HG02763 (cell line): ENCODE data around the gene DNAJB13.

Experiments
- ATAC-seq: cut with Tn5 transposase; IDR thresholded peaks from one replicate; pipeline ENCODE4 v1.9.1; 2021; ENCODE audit warnings: mild to moderate bottlenecking, moderate library complexity; ENCODE audit not compliant: unreplicated experiment

The DNAJB13 gene

DNA sequence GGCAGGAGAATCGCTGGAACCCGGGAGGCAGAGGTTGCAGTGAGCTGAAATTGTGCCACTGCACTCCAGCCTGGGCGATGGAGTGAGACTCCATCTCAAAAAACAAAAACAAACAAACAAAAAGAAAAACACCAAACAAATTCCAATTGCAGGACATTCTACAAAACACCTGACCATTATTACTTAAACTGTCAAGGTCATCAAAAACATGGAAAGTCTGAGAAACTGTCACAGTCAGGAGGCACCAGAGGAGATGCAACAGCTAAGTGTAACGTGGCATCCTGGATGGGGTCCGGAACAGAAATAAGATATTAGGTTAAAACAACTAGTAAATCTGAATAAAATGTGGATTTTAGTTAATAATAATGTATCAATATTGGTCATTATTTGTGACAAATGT, 914 bp upstream of the DNAJB13 start:
- no peak for ATAC-seq

DNA sequence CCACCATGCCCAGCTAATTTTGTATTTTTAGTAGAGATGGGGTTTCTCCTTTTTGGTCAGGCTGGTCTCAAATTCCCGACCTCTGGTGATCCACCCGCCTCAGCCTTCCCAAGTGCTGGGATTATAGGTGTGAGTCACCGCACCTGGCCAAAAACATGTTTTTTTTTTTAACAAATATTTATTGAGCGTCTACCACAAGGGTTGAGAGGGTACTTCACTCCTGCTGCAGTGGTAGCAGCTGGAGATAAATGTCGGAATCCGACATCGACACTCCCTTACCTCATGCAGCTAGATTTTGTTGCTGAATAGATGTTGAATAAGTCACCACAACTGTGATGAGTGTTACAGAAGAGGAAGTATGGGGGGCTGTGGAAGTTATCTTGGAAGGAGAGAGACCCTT, 971 bp downstream of the DNAJB13 start:
- ATAC-seq = no peak

DNA sequence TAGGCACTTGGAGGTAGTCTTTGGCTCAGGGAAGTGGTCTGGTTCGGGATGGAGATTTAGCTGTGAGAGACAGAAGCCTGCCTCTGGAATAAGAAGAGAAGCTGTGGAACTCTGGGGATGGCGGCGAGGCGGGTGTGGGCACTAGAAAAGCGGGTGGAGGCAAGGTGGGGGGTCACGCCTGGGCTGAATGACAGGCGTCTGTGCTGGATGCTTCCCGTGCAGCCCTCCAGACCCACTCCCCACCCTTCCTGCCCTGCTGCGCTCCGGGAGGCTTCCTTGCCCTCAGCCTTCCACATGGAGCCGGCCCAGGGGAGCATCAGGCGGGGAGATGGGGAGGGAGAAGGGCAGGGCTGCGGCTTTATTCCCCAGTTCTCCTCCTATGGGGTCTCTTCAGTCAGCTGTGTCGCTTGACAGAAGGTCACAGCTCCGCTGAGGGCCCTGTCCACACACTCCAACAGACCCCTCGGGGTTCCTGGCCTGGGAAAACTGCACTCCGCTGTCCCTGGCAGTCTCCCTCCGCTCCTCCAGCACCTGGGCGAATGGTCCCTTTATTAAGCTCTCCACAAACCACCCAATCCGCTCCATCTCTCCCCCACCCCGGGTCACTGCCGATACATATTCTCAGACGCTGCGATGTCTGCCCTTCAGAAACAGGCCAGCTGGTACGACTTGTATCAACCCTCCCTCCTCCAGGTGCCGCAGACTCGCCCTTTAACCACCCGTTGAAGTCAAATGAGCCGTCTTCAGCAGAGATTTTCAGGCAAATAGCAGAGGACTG, 6.2 kb downstream of the DNAJB13 start:
- no peak for ATAC-seq

DNA sequence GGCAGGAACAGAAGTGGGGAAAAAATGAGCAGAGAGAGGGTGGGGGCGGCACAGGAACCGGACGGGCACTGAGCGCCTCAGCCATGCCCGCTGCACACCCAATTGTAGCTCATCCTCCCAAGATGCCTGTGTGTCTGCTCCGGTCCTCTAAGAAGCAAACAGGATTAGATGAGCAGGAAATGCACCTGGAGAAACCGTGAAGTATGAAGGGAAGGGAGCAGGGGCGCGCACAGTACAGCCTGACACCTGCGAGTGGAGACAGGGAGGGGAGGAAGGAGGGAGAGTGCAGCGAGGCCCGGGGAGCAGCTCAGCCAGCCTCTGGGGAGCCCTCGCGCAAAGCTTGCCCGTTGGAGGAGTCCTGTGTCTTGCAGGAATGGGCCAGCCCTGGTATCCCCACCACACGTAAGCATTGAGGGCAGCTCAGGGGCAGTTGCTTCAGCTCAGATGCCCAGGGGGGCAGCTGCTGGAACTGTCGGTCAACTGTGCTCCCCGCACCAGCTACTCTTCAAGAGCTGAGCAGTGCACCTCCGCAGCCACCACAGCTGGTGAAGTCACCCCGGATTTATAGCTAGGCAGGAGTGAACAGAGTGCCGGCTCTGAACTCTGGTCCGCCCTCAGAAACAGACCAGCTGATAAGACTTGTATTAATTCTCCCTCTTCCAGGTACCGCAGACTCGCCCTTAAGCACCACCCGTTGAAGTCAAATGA, 7.0 kb downstream of the DNAJB13 start:
- ATAC-seq = no peak

DNA sequence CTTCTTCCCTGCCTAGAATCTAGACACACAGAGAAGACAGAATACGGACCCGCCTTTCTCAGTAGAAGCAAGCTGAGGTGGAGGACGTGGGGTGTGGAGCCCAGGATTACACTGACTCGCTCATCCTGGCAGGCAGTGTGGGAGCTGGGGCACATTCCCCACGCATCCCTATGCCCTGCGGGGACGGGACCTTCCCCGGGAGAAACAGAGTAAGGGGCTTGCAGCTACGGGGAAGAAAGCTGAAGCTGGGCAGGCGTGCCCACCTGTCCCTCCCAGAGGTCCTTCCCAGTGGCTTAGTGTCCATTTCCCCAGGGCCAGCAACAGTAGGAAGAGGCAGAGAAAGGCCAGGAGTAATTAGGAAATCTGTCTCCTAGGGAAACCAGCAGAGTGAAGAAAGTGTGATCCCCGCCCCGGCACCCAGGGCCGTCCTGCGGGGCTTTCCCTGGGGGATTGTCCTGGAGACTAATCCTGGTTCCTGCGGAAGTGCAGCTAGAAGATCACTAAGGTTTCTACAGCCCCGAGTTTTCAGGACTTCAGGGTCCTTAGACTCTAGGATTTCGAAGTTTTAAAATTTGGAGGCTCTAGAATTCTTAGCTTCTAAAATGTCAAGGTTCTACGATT, 7.8 kb downstream of the DNAJB13 start:
- no peak for ATAC-seq

DNA sequence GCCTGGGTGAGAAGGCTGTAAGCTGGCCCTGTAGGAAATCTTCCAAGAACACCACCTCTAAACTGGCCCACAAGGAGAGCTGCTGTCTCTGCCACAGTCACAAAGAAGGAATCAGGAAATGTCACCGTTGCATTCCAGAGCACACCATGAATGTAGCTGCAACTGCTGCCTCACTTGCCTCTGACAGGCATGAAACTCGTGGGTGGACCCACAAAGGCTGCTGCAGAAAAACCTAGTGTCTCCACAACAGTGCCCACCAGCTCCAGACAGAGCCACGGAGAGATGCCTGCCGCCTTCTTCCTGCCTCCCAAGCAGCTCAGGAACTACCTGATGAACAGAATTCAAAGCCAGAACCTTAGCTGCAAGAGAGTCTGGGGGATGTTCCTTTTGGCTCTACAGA, 10.5 kb downstream of the DNAJB13 start:
- no peak for ATAC-seq

DNA sequence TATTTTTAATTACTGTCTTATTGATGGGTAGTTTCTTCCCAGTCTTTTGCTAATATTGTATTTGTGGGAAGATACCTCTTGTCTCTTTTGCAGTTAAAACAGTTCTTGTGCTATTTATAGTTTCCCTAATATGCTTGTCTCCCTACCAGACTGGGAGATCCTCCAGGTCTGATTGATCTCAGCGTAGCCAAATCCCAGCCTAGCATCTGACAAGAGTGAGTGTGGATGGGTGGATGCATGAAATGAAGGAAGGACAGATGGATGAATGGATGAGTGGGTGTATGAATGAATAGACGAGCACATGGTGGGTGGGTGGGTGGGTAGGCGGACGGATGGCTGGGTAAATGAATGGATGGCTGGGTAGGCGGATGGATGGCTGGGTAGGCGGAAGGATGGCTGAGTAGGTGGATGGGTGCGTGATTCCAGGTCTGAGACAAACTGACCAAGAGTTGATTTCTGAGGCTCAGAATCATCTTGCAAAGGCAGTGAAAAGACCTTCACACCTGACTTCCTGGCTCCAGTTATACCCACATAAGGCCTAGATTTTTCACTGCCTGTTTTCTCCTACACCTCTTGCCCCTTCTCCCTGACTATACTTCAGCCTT, 11.4 kb downstream of the DNAJB13 start:
- no peak for ATAC-seq

DNA sequence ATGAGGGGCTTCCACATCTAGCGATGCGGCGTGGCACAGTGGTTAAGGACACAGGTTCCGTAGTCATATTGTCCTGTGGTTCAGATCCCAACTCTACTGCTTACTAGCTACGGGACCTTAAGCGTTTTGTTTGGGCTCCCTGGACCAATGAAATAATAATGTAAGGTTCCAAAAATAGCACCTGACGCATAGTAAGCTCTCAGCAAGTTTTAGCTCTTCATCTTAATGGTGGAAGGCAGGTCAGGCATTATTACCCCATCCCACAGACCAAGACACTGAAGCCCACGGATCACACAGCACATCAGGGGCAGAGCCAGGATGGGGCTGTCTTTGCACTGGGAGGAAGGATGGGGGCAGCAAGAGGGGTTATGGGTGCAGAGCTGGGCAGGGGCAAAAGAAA, 13.0 kb downstream of the DNAJB13 start:
- no peak for ATAC-seq

DNA sequence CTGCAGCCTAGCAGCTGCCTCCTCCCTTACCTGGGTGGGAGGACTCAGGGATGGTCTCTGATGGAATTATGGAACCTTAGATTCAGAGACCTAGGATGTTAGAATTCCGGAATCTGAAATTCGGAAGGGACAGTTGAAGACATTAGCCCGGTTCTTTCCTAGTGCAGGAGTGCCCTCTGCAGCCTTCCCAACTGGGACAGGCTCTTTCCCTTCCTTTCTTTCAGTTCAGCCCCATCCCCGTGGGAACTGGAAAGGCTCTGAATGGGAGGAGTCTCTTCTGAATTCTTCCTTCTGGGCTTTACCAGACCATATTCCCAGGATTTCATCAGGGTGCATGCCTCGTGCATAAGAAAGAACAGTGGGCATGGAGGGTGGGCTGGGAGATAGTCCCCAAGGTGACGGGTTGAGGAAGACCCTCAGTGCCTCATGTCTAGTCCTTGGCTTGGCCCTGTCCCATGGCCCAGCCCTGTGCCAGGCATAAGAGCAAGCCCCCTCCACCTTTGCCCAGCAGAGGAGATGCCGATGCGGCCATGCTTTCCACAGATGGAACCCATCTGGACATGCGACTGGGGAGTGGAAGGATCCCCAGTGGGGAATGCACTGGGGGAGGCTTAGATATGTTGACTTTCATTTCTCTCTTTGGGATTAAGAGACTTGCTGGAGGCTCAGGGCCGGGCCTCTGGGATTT, 14.4 kb downstream of the DNAJB13 start:
- ATAC-seq = no peak

DNA sequence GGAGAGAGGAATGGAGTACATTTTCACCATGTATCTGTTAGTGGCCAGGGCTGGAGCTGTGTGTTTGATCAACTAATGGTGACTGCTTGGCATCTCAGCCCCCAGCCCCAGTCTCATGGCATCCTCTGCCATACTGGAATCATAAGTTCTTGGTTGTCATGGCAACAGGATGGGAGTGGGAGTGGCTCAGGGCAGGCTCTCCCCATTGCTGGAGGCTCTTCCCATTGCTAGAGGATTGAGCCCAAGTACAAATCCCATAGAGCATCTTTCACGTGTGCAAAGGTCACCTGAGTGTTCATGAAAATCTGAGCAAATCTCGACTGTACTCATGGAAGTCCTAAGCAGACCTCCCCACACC, 14.9 kb downstream of the DNAJB13 start:
- no peak for ATAC-seq

DNA sequence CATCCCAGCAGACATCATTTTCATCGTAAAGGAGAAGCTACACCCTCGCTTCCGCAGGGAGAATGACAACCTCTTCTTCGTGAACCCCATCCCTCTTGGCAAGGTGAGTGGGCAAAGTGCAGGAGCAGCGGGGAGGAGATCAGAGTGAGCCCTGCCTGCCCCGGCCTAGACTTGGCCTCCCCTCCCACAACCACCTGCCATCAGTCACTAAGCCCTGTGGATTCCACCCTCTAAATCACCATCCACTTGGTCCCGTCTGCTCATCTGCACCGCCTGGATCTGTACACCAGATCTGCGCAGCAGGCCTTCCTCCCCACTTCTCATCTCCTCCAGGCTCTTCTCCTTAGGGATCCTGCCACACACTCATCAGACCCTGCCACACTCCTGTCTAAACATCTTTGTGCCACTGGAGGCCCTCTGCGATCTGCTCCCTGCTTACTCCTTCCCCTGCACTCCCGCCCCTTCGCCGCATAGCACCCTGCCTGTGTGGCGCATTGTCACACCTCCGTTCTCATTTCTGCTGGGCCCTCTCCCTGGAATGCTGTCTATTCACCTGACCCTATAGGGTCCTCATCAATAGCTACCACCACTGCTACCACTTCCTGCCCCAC, 17.6 kb downstream of the DNAJB13 start:
- no peak for ATAC-seq

DNA sequence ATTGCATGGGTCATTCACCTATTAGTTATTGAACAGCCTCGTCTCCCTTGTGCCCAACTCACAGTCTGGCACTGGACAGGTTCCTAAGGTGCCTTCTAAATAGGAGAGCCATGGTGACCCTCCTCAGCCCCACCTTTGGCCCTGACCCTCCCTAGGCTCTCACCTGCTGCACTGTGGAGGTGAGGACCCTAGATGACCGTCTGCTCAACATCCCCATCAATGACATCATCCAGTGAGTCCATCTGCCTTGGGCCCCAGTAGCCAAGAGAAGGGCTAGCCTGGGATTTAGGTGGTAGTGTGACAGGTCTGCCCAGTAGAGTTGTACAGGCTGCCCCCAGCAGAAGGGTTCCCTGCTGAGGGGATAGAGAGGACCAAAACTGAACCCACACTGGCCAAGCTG, 18.3 kb downstream of the DNAJB13 start:
- ATAC-seq = no peak

DNA sequence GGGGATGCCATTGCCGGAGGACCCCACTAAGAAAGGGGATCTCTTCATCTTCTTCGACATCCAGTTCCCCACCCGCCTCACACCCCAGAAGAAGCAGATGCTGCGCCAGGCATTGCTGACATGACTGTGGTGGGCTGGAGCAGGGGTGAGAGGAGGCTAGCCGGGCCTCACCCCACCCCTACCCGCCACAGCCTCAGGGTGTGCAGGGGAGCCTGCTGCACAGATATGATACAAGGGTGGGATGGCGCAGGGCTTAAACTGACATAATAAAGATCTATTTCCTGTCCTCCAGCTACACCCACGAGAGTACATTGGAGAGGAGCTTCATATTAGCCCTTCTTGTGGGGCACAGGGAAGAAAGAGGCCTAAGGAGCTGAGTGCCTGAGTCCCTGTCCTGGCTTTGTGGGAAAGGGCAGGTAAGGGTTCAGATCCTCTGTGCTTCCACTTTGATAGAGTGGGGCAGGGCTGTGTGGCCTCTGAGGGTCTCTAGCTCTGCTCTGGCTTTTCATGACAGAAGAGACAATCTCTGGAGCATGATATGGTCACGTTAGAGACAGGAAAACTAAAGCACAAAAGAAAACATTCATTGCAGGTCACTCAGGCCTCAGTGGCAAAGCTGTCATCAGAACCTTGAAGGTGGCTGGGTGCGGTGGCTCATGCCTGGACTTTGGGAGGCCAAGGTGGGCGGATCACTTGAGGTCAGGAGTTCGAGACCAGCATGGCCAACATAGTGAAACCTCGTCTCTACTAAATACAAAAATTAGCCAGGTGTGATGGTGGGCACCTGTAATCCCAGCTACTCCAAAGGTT, 19.4 kb downstream of the DNAJB13 start:
- no peak for ATAC-seq

DNA sequence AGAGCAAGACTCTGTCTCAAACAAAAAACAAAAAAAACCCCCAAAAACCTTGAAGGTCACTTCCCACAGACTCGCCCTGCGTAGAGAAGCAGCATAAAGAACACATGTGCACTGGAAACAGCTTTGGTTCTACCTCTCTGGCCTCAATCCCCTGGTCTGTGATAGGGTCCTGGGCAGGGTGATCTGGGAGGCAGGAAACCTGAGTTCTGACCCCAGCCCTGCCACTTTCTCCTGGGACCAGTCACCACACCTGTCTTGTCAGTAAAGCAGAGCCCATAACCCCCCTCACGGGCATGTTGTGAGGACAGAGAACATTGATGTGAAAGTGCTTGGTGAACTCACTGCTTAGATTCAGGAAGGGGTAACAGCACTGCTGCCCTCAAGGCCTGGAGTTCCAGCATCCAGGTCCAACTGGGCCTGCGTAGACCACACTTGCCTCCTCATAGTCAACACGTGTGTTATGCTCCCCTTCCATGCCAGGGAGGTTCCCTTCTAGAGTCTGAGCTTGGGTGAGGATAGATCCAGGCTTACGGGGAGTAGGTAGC, 20.4 kb downstream of the DNAJB13 start:
- no peak for ATAC-seq

DNA sequence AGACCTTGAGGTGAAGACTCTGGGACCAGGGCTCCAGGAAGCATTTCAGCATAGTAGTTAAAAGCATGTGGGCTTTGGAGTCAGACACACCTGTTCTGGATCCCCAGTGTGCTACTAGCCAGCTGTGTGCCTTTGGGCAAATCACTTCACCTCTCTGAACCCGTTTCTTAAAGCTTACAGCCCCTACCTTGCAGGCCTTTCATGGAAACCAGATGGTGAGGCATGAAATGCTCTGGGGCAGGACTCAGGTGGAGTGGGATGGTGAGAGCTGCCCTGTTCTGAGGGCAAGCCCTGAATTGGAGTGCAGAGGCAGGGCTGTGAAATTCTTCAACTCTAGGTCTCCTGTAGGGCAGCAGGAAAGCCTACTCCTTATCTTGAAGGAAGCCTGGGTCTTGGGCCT, 21.4 kb downstream of the DNAJB13 start:
- no peak for ATAC-seq

DNA sequence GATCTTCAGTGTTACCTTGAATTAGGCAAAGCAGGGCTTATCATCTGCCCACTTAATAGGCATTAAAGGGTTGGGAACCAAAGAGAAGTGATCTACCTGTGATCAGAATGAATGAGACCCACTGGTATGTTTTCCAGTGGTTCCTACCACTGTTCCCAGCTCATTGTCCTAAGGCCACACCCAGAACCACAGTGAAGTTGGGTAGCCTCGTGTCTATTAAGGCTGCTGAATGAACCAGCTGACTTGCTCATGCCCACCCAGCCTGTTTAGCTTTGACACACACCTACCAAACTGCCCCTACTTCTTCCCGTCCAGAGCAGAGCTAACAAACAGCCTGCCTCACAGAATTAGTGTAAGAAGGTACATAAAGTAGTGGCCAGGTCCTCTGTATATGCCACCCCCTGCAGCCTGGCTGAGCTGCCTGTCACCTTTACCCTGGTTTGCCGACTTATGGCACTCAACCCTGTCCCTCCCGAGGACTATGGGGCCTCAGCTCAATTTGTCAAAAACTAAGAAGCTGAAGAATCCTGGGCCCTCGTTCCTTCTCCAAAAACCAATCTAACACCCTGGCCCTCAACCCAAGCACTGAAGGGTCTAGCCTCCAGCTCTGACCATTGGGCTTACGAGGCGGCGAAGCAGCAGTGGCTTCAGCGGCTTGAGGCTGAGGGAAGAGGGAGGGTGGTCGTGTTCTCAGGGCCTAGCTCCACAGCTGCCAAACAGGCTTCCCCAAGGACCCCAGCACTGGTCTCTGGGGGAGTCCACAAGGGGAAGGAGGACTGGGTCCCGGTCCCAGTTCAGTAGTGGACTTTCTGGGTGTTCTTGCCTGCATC, 22.0 kb downstream of the DNAJB13 start:
- no peak for ATAC-seq

DNA sequence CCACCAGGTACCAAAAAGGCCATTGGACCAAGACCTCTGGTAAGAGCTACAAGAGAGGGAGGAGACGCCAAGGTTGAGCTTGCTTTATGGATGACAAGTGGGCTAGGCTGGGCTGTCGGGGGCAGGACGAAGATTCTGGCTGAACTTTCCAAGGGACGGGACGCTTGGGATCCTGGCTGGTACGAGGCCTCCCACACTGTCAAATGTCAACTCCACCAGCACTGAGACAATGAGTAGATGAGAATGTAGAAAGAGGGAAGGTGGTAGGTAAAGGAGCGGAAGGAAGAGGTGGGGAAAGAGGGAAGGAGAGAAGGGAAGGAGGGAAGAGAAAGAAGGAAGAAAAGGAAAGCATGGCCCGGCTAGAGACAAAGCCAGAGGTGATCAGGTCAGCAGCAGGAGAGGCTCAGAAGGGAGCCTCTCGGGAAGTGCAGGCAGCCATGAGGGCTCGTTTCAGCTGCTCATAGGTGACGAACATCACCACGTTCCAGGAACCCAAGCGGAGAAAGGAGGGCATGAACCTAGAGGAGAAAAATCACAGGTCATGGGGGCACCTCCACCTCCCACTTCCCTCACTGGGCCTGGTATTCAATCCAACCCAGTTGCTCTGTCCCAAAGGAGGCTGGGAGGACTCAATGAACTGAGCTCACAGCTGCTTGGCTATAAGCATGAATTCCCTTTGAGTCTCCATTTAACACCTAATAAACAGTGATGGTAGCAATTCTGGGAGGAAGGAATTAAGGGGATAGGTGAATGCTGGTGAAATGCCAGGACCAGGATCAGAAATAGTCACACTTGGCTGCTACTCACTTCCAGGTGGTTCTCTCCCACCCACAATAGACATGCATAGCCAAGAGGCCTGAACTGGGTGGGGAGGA, 24.0 kb downstream of the DNAJB13 start:
- no peak for ATAC-seq

DNA sequence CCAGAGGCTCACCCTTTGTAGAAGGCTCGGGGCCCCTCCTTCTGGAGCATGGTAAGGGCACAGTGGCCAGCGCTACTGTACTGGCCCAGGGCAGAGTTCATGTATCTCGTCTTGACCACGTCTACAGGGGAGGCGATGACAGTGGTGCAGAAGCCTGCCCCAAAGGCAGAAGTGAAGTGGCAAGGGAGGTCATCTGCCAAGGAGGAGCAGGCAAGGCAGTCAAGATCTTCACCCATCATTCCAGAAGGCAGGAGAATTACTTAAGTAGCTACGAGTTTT, 24.6 kb downstream of the DNAJB13 start:
- ATAC-seq = no peak
